ENCODE results near the gene GPR35. TPM values are rescaled to one million over a fixed set of nuclear protein-coding genes. Genes with fewer than 3 reads are reported as not detected.

GPR35 gene
- total RNA-seq, 1 donor from 2014 or later: 1.5 TPM

DNA sequence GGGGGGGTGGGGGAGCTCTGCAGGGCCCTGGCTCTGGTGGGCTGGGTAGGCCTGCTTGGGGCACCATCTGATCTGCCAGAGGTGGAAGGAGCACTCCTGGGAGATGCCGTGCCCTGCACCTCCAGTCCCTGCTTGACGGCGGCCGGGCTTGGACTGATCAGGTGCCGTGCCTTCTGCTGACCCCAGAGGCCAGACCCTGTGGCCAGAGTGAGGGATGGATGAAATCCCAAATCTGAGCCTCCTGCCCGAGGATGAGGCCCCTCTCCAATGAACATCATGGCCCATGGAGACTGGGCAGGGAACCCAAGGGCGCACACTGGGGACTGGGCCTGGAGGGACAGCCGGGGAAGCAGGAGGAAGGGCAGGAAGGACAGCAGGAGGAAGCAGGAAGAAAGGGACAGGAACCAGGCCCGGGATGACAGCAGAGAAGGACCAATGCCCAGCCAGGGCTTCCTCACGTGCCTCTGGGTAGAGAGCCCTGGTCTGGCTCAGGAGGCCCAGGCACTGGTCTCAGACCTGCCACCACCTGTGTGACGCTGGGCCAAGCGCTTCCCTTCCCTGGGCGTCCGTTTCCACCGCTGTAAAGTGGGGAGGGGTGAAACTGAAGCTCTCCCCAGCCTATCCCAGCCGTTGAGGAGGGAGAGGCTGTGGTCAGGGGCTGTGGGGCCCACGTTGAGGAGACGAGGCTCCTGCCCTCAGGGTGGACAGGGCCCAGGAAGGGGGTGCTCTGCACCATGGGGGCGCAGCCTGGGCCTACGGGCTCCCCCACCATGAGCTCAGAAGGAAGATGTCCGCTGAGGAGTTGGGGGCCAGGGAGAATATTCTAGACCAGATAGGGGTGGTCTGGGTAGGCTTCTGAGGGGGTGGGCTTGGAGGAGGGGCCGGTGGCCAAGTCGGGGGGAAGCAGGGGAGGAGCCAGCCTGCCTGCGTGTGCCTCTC lies 1.0 kb upstream of the GPR35 start:
- Mint-ChIP-seq H3K27me3 (ENCODE audit: unreplicated experiment) (peaks cover 6% of the 10 kb centered on the region), H3K4me1 (ENCODE audit: low read depth, unreplicated experiment) (no peaks in the 10 kb centered on the region), H3K4me3 (ENCODE audit: unreplicated experiment) (no peak overlapping the region), H3K27ac (ENCODE audit: unreplicated experiment) (no peak overlapping the region), H3K9me3 (ENCODE audit: unreplicated experiment) (peaks cover 6% of the 10 kb centered on the region), H3K36me3 (ENCODE audit: unreplicated experiment) (no peaks in the 10 kb centered on the region)
- DNase-seq: no peak
- TF ChIP-seq CTCF (IDR thresholded peaks at IDR 0.05; ENCODE audit: partially characterized antibody, unreplicated experiment): no peak

DNA sequence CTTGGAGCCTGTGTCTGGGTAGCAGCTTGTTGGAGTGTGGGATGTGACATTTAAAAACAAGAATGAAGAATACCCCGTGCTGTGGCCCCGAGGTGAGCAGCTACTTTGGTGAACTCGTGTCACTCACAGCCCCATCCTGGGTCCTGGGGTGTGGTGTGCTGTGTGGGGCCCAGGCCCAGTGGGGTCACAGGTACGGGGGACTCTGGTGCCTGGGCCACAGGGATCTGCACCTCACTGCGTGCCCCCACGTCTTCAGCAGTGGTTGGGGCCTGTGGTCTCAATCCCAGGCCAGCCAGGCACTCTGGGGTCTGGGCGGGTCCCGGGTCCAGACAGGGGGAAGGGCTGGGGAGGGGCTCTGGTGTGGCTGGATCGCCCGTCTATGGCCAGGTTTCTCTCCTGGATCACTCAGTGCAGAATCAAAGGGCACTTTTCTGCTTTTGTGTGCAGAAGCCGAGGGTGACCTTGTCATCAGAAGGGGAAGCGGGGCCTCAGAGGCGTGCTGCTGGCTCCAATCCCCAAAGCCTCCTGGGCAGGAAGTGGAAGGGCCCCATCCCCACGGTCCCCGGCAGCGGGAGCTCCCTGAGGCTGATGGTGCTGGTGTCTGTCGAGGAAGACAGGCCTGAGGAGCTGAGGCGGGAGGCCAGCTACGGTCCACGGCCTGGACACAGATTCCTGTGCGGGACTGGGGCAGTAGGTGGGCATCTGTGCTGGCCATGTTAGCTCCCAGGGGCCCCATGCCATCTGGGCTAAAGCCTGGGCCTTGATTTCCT lies 1.4 kb downstream of the GPR35 start:
- Mint-ChIP-seq H3K4me3 (ENCODE audit: unreplicated experiment) (no peak overlapping the region), H3K27ac (ENCODE audit: unreplicated experiment) (no peak overlapping the region), H3K27me3 (ENCODE audit: unreplicated experiment) (peaks cover 6% of the 10 kb centered on the region), H3K4me1 (ENCODE audit: low read depth, unreplicated experiment) (no peaks in the 10 kb centered on the region), H3K9me3 (ENCODE audit: unreplicated experiment) (peaks cover 5% of the 10 kb centered on the region), H3K36me3 (ENCODE audit: unreplicated experiment) (no peaks in the 10 kb centered on the region)
- no peak for DNase-seq
- TF ChIP-seq CTCF (IDR thresholded peaks at IDR 0.05; ENCODE audit: partially characterized antibody, unreplicated experiment): no peak

DNA sequence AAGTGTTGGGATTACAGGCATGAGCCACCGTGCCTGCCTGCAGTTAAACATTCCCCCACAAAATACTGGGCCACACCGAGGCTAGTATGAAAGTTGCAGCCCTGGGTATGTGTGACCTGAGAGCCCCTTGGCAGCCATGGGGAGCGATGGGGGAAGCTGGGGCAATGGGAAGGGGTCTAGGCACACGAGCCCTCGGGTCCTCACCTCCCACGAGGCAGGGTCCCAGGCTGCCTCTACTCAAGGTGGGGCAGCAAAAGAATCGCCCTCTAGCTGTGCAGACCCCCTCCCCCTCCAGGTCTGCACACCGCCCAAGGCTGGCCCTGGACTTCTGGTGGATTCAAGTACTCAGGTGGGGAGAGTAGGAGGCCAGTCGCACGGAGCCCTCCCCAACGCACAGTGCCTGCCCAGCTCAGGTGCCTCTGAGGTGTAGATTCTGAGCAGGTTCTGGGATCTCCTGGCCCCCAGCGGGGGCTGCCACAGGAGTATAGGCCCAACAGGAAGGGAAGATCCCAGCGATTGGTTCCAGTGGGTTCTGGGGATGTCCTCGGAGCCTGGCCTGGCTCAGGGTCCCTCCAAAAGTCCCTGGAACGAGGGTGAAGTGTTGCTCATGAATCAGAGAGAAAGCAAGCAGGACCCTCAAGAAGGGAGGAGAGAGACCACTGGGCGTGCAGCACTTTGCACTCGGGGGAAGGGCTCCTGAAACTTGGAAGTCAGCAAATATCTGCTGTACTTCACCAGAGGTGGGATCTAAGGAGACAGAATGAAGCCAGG lies 2.6 kb downstream of the GPR35 start:
- Mint-ChIP-seq H3K36me3 (ENCODE audit: unreplicated experiment) (peaks cover under 1% of the 10 kb centered on the region), H3K4me1 (ENCODE audit: low read depth, unreplicated experiment) (no peaks in the 10 kb centered on the region), H3K27me3 (ENCODE audit: unreplicated experiment) (peaks cover 6% of the 10 kb centered on the region), H3K27ac (ENCODE audit: unreplicated experiment) (no peak overlapping the region), H3K9me3 (ENCODE audit: unreplicated experiment) (peaks cover 2% of the 10 kb centered on the region), H3K4me3 (ENCODE audit: unreplicated experiment) (no peak overlapping the region)
- DNase-seq: no peak
- TF ChIP-seq CTCF (IDR thresholded peaks at IDR 0.05; ENCODE audit: partially characterized antibody, unreplicated experiment): no peak

DNA sequence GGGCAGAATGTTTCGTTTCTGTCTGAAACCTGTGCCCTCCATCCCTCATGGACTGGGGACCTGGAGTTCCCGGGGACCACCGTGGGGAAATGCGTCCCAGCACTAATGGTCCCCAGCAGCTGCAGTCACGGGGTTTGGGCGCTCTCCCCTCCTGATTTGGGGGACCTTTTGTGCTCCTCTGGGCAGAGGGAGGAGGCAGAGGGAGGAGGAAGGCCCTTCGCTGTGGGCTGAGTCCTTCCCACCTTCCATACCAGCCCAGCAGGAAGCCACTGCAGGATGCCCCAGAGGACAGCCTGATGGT lies 3.2 kb downstream of the GPR35 start:
- Mint-ChIP-seq H3K36me3 (ENCODE audit: unreplicated experiment) (peaks cover 6% of the 10 kb centered on the region), H3K27me3 (ENCODE audit: unreplicated experiment) (peaks cover 6% of the 10 kb centered on the region), H3K4me3 (ENCODE audit: unreplicated experiment) (no peak overlapping the region), H3K9me3 (ENCODE audit: unreplicated experiment) (peaks cover 7% of the 10 kb centered on the region), H3K4me1 (ENCODE audit: low read depth, unreplicated experiment) (no peaks in the 10 kb centered on the region), H3K27ac (ENCODE audit: unreplicated experiment) (no peak overlapping the region)
- no peak for TF ChIP-seq CTCF (IDR thresholded peaks at IDR 0.05; ENCODE audit: partially characterized antibody, unreplicated experiment)
- DNase-seq: no peak
